Body of pancreas (tissue), 4 donors: ENCODE measurements around the gene TPST2.

Experiments
- CTCF ChIP-seq, 7 experiments: fragments of 450-650 bp in 4 of 7; fragments of 200-600 bp in 3 of 7; sonication (generic) in 3 of 7; IDR thresholded peaks; one replicate each; pipeline ENCODE4 v1.5.1; 2016 to 2019; ENCODE audit warnings: antibody characterized with exemption in 7 of 7
- POLR2A ChIP-seq, 3 donors: fragments of 450-650 bp; IDR thresholded peaks; one replicate each; pipeline ENCODE4 v1.6.1; 2016; ENCODE audit warnings: antibody characterized with exemption in 3 of 3, mild to moderate bottlenecking in 2 of 3

DNA sequence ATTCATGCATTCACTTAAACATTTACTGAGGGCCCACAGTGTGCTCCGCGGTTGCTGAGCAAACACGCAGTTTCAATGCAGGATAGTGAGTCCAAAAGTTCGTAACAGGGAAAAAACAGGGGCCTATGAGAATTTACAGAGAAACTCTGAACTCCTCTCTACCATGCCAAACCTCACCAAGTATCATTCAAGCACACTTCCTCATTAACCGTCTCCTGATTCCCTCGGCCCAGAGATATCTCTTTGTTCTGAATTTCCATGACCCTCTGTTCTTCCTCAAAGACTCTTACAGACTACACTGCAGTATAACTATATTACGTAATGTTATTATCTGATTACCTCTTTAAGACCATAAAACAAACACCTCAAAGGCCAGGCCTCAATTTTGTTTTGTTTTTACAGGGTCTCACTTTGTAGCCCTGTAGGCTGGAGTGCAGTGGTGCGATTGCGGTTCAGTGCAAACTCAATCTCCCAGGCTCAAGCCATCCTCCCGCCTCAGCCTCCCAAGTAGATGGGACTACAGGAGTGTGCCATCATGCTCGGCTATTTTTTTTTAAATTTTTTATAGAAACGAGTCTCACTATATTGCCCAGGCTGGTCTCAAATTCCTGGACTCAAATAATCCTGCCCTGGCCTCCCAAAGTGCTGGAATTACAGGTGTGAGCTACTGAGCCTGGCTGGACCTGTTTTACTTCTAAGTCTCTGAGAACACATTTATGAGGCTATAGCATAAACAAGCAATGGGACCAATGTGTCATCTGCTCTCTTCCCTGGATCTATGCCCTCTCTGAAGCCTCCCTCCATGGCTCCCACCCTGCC lies 109.9 kb downstream of the TPST2 start:
- TF ChIP-seq CTCF (IDR thresholded peaks at IDR 0.05) (no peak), POLR2A (IDR thresholded peaks at IDR 0.05) (no peak)
